K562 (cell line): ENCODE measurements around the gene UBASH3A.

Experiments used
- IRF2 ChIP-seq: sonication (generic); formaldehyde crosslinking; IDR thresholded peaks from 2 replicates; pipeline ENCODE4 v1.8.1; 2022; ENCODE audit warnings: mild to moderate bottlenecking, missing genetic modification reagents
- RCOR1 ChIP-seq, 2 experiments: IDR thresholded peaks; 2 replicates each; pipeline ENCODE4 v1.6.1; 2012; ENCODE audit warnings: low read depth in 2 of 2, low read length in 2 of 2, borderline replicate concordance in 1 of 2, improper control_type of control experiment in 1 of 2
- SIN3A ChIP-seq, 2 experiments: fragments of 150-350 bp in 1 of 2; IDR thresholded peaks; 2 replicates each; pipeline ENCODE4 v1.6.1; 2011 to 2016; ENCODE audit warnings: borderline replicate concordance in 2 of 2, low read depth in 2 of 2, low read length in 2 of 2, mild to moderate bottlenecking in 2 of 2, moderate library complexity in 2 of 2; ENCODE audit not compliant: control insufficient read depth in 1 of 2

DNA sequence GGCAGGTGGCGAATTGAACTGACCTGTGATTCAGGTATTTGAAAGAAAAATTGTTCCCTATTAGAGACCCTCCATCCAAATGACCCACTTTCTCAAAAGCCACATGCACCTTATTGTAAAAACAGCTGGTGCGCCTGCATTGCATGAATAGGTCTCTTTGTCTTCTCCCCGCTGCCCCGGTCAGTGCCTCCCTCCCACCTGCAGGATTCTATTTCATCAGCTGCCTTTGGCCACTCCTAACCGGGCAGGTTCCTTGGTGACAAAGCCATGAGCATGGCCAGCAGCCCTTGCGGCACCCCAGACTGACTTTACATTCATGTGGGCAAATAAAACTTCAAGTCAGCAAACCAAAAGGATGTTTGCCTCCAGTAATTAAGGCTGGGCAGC, 14.3 kb upstream of the UBASH3A start:
- no peak for TF ChIP-seq RCOR1 (IDR thresholded peaks at IDR 0.05; ENCODE audit: borderline replicate concordance in 1 of 2, low read depth in 2 of 2, low read length in 2 of 2)
- TF ChIP-seq SIN3A (IDR thresholded peaks at IDR 0.05; ENCODE audit: borderline replicate concordance in 2 of 2, control insufficient read depth in 1 of 2, low read depth in 2 of 2, low read length in 2 of 2), result no peak
- TF ChIP-seq IRF2 (CRISPR knock-in tag), result no peak
